GM21786 (cell line): ENCODE measurements around the gene EEFSEC.

ENCODE experiments used
- ATAC-seq: cut with Tn5 transposase; IDR thresholded peaks from one replicate; pipeline ENCODE4 v1.9.1; 2021; ENCODE audit not compliant: unreplicated experiment

Gene EEFSEC

DNA sequence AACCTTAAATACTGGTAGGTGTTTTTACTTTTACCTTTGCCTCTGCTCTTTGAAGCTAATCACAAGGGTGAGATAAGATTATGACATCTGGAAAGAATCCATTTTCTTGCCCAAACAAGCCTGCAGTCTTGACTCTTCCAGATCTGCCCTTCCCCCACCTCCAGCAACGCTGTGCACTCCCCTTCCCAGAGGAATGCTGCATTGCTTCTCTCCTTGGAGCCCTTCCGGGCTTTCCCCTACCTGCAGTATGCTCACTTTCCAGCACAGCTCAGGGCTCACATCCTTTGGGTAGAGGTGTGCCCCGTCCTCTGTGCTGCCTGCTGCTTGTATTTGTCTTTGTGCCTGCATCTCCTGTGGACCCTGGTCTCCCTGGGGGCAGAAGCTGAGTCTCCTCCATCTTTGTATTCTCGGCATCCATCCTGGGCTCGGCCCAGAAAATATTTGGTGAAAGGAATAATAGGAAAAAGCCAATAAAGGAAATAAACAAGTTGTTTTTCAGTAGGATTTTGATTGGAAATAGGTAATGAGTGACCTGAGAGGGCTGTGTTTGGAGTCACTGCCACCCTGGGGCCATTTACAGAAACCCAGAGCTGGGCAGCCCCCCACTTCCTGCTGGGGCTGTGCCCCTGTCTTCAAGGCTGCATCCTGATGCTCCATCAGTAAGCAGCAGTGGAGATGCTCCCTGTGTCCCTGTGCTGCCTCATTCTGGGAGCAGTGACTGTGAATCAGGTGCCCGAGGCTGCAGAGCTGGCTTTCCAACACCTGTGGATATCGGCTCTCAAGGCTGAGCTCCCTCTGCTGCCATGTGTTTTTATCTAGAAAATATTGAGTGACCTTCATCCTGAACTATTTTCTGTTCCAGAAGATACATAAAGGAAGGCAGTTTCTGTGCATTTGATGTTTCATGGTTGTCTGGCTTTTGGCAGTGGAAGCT is 117.5 kb downstream of the EEFSEC start:
- ATAC-seq = no peak

- no peak for ATAC-seq
Measured at GRCh38 chr3:128271536-128272332, 118.5 kb downstream of the EEFSEC start.

- no peak for ATAC-seq
Measured at GRCh38 chr3:128273109-128273840, 120.0 kb downstream of the EEFSEC start.

GRCh38 chr3:128273841-128274573 is 120.7 kb downstream of the EEFSEC start:
- no peak for ATAC-seq

DNA sequence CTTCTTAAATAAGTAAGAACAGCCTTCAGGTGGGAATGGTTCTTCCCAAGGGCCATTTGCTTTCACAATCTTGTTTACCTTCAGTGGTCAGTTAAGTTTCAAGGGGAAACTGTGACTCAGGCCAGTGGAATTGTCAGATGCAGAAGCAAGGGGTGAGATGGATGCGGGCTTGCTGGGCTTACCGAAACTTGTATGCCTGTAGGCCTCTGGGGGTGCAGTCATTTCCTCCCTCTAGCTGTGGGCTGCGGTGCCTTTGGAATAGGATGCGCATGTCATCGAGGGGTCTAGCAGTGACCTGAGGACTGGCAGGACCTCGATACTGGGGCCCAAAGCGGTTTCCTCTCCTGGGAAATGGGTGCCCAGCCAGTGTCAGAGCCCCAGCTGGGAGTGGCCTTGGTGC is 121.6 kb downstream of the EEFSEC start:
- no peak for ATAC-seq

- ATAC-seq = no peak
Measured at GRCh38 chr3:128275316-128276145, 122.2 kb downstream of the EEFSEC start.

DNA sequence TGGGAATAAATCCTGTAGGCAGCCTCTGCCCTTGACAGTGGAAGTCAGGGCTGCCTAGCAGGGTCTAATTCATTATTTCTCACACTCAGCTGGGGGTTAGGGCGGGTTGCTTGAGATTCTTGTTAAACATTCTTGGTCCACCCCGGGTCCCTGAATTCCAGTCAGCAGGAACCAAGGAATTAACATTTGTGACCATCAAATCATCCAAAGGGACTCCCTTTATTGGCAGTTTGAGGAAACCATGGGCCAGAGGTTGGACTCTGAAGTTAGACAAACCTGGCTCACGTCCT is 122.8 kb downstream of the EEFSEC start:
- ATAC-seq = no peak

GRCh38 chr3:128276577-128277183 is 123.4 kb downstream of the EEFSEC start:
- ATAC-seq = no peak

DNA sequence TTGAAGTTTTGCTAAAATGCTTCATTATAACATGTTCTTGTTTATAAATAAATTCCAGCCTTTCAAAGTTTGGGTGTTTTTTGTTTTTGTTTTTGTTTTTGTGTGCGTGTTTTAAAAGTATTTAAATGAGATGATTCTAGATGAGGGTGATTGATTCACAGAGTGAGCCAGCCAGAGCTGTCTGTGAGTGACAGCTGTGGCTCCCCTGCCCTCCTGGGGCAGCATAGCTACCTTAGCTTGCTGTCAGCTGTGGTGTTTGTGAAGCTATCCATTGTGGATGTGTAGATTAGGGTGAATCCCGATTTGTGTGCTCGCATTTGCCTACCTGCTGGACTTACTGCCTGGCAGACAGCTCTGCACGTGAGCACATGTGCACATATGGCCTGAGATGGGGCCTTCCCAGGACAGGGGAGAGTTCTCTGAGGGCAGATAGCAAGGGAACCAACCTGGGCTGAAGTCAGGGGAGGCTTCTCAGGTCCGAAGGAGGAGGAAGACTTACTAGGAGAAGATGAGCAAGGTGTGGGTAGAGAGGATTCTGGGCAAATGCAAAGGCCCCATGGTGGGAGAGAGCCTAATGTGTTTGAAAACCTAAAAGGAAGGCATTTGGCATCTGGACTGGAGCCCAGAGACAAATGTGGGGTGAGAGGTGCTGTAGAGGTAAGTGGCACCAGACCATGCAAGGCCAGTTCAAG is 124.2 kb downstream of the EEFSEC start:
- ATAC-seq = no peak

DNA sequence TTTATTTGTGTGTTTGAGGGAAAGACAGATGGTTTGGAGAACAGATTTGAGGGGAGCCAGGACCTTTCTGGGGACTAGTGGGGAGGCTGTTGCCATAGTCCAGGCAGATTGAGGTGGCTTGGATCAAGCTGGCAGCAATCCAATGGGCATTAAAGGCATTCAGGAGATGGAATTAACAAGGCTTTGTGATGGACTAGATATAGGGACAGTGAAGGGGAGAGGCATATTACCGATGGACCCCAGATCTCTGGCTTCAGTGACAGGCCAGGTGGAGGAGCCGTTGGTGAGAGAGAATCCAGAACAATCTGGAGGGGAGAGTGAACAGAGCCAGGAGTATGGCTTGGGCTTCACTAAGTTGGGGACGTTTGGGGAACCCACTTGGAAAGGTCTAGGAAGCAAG is 124.8 kb downstream of the EEFSEC start:
- ATAC-seq = no peak

- ATAC-seq = no peak
Measured at GRCh38 chr3:128278761-128279600, 125.7 kb downstream of the EEFSEC start.

- ATAC-seq = no peak
Measured at GRCh38 chr3:128279601-128279880, 126.3 kb downstream of the EEFSEC start.

DNA sequence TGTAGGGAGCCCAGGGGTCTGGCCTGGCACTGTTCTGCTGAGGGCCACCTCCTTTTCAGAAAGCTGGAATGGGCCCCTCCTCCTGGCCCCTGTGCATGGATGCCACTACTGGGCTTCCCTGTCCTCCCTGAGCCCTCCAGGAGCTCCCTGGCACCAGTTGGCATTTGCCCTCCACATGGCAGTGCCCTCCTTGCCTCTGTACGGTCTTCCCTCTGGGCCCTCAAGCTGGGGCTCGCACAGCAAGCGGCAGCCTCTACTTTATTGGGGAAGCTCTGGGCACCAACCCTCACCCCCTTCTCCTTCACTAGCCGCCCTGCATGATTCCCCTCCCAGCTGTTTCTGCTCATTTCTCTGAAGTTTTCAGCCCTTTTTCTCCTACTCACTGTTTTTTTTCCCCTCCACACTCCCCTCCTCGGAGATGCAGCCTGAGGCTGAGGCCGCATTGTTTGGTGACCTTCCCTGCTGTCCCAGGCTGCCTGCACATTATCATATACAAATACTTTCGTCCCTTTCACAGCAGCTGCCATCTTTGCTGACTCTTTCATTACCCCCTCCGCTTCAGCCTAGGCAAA is 127.3 kb downstream of the EEFSEC start:
- no peak for ATAC-seq

- ATAC-seq = no peak
Measured at GRCh38 chr3:128281056-128281455, 127.8 kb downstream of the EEFSEC start.

DNA sequence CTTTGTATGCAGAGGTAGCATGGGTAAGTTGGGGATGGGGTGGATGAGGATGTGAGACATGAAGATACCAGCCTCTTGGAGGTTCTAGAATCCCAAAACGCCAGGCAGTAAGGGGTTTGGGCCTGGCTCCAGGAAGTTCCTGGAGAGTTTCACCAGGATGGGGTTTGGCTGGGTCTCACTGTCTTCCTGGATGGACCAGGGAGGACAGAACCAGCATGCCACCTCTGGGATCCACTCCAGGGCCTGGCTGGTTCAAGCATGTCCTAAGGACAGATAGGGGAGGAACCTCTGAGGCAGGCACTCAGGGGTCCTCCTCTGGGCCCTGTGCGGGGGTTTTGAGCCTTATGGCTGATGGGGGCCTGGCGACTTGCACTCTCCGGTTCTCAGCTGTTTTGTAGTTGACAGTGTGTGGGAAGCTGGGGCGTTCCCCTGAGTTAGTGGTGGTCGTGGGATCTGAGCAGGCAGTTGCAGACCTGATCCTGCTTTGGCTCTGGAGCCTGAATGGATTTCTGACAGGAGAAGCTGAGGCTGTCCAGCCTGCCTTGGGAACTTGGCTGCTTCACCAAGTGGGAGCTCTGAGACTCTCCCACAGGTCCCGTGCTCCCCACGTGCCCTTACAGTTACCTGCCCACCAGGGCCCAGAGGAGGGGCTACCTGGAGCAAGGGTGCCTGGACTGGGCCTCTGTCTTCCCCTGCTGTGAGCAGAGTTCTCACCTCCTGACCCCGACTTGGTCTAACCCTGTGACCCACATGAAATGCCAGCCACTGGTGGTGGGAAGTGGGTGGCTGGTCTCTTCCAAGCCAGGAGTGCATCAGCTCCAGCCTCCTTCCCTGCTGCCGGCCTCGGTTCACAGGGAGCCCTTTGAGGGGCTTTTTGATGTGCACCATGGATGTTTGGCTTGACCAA is 128.4 kb downstream of the EEFSEC start:
- no peak for ATAC-seq

GRCh38 chr3:128282380-128283196 is 129.3 kb downstream of the EEFSEC start:
- no peak for ATAC-seq
